K562 (cell line): Measurements from ENCODE around the gene NLRP9. TPM values are rescaled to one million over a fixed set of nuclear protein-coding genes. Genes with fewer than 3 reads are reported as not detected.
A peak's percentile ranks its signal among the peaks of the same experiment; 100 is the strongest.

Source experiments
- CBX2 ChIP-seq: fragments of 200-600 bp; sonication (generic); IDR thresholded peaks from one replicate; pipeline ENCODE4 v1.6.1; 2012; ENCODE audit warnings: mild to moderate bottlenecking, low read length, inconsistent platforms; ENCODE audit not compliant: insufficient read depth, poor library complexity, severe bottlenecking
- CBX5 ChIP-seq: IDR thresholded peaks from 2 replicates; pipeline ENCODE4 v1.6.1; 2014; ENCODE audit warnings: low read depth, borderline replicate concordance
- DNMT1 ChIP-seq: fragments of 450-650 bp; IDR thresholded peaks from 2 replicates; pipeline ENCODE4 v1.6.1; 2016; ENCODE audit warnings: antibody characterized with exemption, mild to moderate bottlenecking
- DPF2 ChIP-seq: fragments of 450-650 bp; IDR thresholded peaks from 2 replicates; pipeline ENCODE4 v1.6.1; 2016
- EP300 ChIP-seq: IDR thresholded peaks from 2 replicates; pipeline ENCODE4 v1.6.1; 2012; ENCODE audit warnings: low read length, improper control_type of control experiment
- HMG20A ChIP-seq: fragments of 450-650 bp; formaldehyde crosslinking; conservative IDR thresholded peaks from 2 replicates; pipeline ENCODE4 v1.4.0; 2020; ENCODE audit warnings: mild to moderate bottlenecking, mixed read lengths
- KDM2B ChIP-seq: fragments of 250-450 bp; sonication (Bioruptor Pico); IDR thresholded peaks from 2 replicates; pipeline ENCODE4 v1.8.0; 2021; ENCODE audit warnings: mild to moderate bottlenecking, moderate library complexity
- MAZ ChIP-seq, 2 experiments: fragments of 450-650 bp in 1 of 2; sonication (generic) in 1 of 2; formaldehyde crosslinking; IDR thresholded peaks in 1 of 2; conservative IDR thresholded peaks in 1 of 2; 2 replicates each; pipeline versions ENCODE4 v1.4.0 to v1.5.0; 2020; ENCODE audit warnings: mild to moderate bottlenecking in 1 of 2, missing genetic modification reagents in 1 of 2
- PHB ChIP-seq: fragments of 250-450 bp; sonication (Bioruptor Pico); IDR thresholded peaks from 2 replicates; pipeline ENCODE4 v1.5.0; 2021
- PTRF ChIP-seq: fragments of 450-650 bp; IDR thresholded peaks from 2 replicates; pipeline ENCODE4 v1.6.1; 2016; ENCODE audit warnings: mild to moderate bottlenecking, missing genetic modification characterization, missing compliant biosample characterization
- PYGO2 ChIP-seq: fragments of 450-650 bp; IDR thresholded peaks from 2 replicates; pipeline ENCODE4 v1.6.1; 2016; ENCODE audit warnings: mild to moderate bottlenecking, missing genetic modification characterization, moderate library complexity, missing compliant biosample characterization
- TOE1 ChIP-seq, 2 experiments: fragments of 450-650 bp in 1 of 2; sonication (generic) in 1 of 2; formaldehyde crosslinking in 1 of 2; IDR thresholded peaks; 2 replicates each; pipeline versions ENCODE4 v1.7.1 to v1.8.0; 2016 to 2022; ENCODE audit warnings: borderline replicate concordance in 2 of 2, mild to moderate bottlenecking in 2 of 2, antibody characterized with exemption in 1 of 2, inconsistent platforms in 1 of 2, low read depth in 1 of 2, missing genetic modification reagents in 1 of 2, moderate library complexity in 1 of 2
- polyA plus RNA-seq, 8 experiments: library from polyadenylated mRNA; depleted of rRNA in 4 of 8; stranded (reverse) in 5 of 8; unstranded in 3 of 8; fragments of >200 nt; fragmentation: Nextera tagmentation in 2 of 8; fragmentation: Illumina TruSeq in 1 of 8; extraction: Ambion mirVana in 2 of 8; extraction: Trizol in 1 of 8; gene quantifications; 2 replicates each; pipeline versions ENCODE4 v1.2.1 to v1.2.3, GENCODE V29; 2011 to 2014; ENCODE audit warnings: inconsistent platforms in 1 of 8, missing spikeins in 1 of 8
- total RNA-seq, 7 experiments: library from RNA; depleted of rRNA in 6 of 7; stranded (reverse); fragments of >200 nt in 6 of 7; fragmentation: Illumina TruSeq in 2 of 7; extraction: Trizol in 2 of 7; gene quantifications; 2 replicates each; pipeline versions ENCODE4 v1.2.1 to v1.2.3, GENCODE V29; 2011 to 2021; ENCODE audit warnings: low replicate concordance in 1 of 7
- TF ChIP-seq, protein P1 (sequence below): fragments of 250-450 bp; sonication (Bioruptor Pico); IDR thresholded peaks from 2 replicates; pipeline ENCODE4 v1.8.0; 2021; ENCODE audit warnings: moderate library complexity, mild to moderate bottlenecking, inconsistent platforms
- TF ChIP-seq, protein P2 (sequence below): IDR thresholded peaks from 2 replicates; pipeline ENCODE4 v1.6.1; 2014; ENCODE audit warnings: antibody characterized with exemption
- TF ChIP-seq, protein P3 (sequence below): IDR thresholded peaks from 3 replicates; pipeline ENCODE4 v1.6.1; 2011; ENCODE audit warnings: borderline replicate concordance, mild to moderate bottlenecking; ENCODE audit not compliant: insufficient read length, insufficient read depth
- TF ChIP-seq, protein P4 (sequence below), 2 experiments: fragments of 450-650 bp; conservative IDR thresholded peaks; 2 replicates each; pipeline ENCODE4 v1.6.1; 2017; ENCODE audit warnings: mild to moderate bottlenecking in 2 of 2, moderate library complexity in 2 of 2
- TF ChIP-seq, protein P5 (sequence below): fragments of 450-650 bp; IDR thresholded peaks from 2 replicates; pipeline ENCODE4 v1.6.1; 2016; ENCODE audit warnings: missing biosample characterization, missing genetic modification characterization
- TF ChIP-seq, protein P6 (sequence below): sonication (generic); formaldehyde crosslinking; IDR thresholded peaks from 2 replicates; pipeline ENCODE4 v1.8.0; 2022; ENCODE audit warnings: missing genetic modification reagents, mild to moderate bottlenecking, borderline replicate concordance

NLRP9 gene
- total and polyA plus RNA-seq, 9 of the 15 experiments (the other 6 are each of a cell fraction or from before 2014, with no cell fraction given) = not detected

DNA sequence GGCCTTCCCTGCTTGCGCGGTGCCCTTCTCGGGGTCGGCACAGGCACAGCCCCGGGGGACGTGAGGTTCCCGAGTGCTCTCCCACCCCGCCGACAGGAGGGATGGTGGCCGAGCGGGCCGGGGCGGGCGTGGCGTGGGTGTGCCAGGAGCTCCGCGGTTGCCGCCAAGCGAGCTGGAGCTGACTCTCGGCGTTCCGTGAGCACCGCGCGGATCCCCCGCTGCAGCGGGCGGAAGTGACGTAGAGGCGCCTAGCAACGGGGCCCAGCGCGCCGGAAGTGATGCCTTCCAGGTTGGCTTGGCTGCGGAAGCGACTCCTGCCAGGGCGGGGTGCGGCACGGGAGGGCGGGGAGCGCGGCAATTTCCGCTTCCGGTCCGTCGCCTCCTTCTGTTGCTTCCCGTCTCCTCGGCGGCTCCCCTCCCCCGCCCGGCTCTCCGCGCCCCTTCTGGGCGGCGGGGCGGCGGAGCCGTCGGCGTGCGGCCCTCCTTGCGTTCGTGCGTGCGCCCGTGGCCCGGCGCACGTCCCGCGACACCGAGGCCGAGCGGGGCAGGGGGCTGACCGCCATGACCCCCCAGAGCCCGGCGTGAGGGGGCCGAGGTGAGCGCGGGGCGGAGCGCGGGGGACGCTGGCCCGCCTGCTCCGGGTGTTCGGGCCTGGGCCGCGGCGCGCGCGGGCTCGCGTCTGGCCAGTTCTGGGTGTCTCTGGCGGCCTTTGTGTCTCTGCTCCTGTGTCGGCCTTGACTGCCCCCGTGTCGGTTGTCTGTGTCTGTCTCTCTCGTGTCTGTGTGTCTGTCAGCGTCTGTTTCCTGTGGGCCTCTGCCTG, 63.2 kb downstream of the NLRP9 start, which contains the start of gene EPN1 (continued):
- TF ChIP-seq CBX2 = no peak
- no peak for TF ChIP-seq CBX5
- peak; percentile 97 to 98 for TF ChIP-seq MAZ (CRISPR knock-in tag; conservative IDR thresholded peaks at IDR 0.05 in 1 of 2, IDR thresholded peaks at IDR 0.05 in 1 of 2)
- TF ChIP-seq, protein P1, sequence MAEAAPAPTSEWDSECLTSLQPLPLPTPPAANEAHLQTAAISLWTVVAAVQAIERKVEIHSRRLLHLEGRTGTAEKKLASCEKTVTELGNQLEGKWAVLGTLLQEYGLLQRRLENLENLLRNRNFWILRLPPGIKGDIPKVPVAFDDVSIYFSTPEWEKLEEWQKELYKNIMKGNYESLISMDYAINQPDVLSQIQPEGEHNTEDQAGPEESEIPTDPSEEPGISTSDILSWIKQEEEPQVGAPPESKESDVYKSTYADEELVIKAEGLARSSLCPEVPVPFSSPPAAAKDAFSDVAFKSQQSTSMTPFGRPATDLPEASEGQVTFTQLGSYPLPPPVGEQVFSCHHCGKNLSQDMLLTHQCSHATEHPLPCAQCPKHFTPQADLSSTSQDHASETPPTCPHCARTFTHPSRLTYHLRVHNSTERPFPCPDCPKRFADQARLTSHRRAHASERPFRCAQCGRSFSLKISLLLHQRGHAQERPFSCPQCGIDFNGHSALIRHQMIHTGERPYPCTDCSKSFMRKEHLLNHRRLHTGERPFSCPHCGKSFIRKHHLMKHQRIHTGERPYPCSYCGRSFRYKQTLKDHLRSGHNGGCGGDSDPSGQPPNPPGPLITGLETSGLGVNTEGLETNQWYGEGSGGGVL (CRISPR knock-in tag) = no peak
- TF ChIP-seq, protein P2, sequence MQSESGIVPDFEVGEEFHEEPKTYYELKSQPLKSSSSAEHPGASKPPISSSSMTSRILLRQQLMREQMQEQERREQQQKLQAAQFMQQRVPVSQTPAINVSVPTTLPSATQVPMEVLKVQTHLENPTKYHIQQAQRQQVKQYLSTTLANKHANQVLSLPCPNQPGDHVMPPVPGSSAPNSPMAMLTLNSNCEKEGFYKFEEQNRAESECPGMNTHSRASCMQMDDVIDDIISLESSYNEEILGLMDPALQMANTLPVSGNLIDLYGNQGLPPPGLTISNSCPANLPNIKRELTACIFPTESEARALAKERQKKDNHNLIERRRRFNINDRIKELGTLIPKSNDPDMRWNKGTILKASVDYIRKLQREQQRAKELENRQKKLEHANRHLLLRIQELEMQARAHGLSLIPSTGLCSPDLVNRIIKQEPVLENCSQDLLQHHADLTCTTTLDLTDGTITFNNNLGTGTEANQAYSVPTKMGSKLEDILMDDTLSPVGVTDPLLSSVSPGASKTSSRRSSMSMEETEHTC = no peak
- TF ChIP-seq PYGO2 (tag) = no peak
- no peak for TF ChIP-seq DPF2
- TF ChIP-seq, protein P3, sequence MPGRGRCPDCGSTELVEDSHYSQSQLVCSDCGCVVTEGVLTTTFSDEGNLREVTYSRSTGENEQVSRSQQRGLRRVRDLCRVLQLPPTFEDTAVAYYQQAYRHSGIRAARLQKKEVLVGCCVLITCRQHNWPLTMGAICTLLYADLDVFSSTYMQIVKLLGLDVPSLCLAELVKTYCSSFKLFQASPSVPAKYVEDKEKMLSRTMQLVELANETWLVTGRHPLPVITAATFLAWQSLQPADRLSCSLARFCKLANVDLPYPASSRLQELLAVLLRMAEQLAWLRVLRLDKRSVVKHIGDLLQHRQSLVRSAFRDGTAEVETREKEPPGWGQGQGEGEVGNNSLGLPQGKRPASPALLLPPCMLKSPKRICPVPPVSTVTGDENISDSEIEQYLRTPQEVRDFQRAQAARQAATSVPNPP = no peak
- TF ChIP-seq HMG20A (CRISPR knock-in tag) = no peak
- peak; percentile 35; the same call in 1 of the 2 replicates for TF ChIP-seq EP300
- TF ChIP-seq DNMT1 = no peak
- no peak for TF ChIP-seq PHB (CRISPR knock-in tag)
- TF ChIP-seq, protein P4, sequence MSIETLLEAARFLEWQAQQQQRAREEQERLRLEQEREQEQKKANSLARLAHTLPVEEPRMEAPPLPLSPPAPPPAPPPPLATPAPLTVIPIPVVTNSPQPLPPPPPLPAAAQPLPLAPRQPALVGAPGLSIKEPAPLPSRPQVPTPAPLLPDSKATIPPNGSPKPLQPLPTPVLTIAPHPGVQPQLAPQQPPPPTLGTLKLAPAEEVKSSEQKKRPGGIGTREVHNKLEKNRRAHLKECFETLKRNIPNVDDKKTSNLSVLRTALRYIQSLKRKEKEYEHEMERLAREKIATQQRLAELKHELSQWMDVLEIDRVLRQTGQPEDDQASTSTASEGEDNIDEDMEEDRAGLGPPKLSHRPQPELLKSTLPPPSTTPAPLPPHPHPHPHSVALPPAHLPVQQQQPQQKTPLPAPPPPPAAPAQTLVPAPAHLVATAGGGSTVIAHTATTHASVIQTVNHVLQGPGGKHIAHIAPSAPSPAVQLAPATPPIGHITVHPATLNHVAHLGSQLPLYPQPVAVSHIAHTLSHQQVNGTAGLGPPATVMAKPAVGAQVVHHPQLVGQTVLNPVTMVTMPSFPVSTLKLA (conservative IDR thresholded peaks at IDR 0.05) = peak; percentile 75 to 86; a peak in 3 of 4 replicates
- TF ChIP-seq, protein P5, sequence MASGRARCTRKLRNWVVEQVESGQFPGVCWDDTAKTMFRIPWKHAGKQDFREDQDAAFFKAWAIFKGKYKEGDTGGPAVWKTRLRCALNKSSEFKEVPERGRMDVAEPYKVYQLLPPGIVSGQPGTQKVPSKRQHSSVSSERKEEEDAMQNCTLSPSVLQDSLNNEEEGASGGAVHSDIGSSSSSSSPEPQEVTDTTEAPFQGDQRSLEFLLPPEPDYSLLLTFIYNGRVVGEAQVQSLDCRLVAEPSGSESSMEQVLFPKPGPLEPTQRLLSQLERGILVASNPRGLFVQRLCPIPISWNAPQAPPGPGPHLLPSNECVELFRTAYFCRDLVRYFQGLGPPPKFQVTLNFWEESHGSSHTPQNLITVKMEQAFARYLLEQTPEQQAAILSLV (tag) = no peak
- no peak for TF ChIP-seq TOE1 (IDR thresholded peaks at IDR 0.05; ENCODE audit: borderline replicate concordance)
- no peak for TF ChIP-seq TOE1 (CRISPR knock-in tag; IDR thresholded peaks at IDR 0.05; ENCODE audit: borderline replicate concordance, low read depth)
- 0 out of 2 replicates have a peak, but pooled peaks have one; percentile 19 for TF ChIP-seq KDM2B (CRISPR knock-in tag)
- TF ChIP-seq, protein P6, sequence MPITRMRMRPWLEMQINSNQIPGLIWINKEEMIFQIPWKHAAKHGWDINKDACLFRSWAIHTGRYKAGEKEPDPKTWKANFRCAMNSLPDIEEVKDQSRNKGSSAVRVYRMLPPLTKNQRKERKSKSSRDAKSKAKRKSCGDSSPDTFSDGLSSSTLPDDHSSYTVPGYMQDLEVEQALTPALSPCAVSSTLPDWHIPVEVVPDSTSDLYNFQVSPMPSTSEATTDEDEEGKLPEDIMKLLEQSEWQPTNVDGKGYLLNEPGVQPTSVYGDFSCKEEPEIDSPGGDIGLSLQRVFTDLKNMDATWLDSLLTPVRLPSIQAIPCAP (CRISPR knock-in tag) = no peak
- TF ChIP-seq PTRF = no peak
